ENCODE measurements around the gene SLC41A3. TPM values are rescaled to one million over a fixed set of nuclear protein-coding genes. Genes with fewer than 3 reads are reported as not detected.

Gene SLC41A3
- total and polyA plus RNA-seq, 2 of the 8 experiments (the other 6 are each of a cell fraction or from before 2014, with no cell fraction given), result 30.2 to 56.4 TPM

GRCh38 chr3:126110431-126111125, 26.7 kb upstream of the SLC41A3 start (continued):
- TF ChIP-seq SP1 (IDR thresholded peaks at IDR 0.05; ENCODE audit: low read depth, low read length) (no peak), POLR2AphosphoS5 (IDR thresholded peaks at IDR 0.05; ENCODE audit: low read depth, low read length) (no peak), CBX8 (IDR thresholded peaks at IDR 0.05; ENCODE audit: borderline replicate concordance, low read depth, low read length) (no peak), ATF3 (IDR thresholded peaks at IDR 0.05; ENCODE audit: insufficient read depth, low read depth, low read length) (no peak), EGR1 (IDR thresholded peaks at IDR 0.05; ENCODE audit: borderline replicate concordance, low read depth, low read length) (no peak), SP4 (IDR thresholded peaks at IDR 0.05; ENCODE audit: low read length) (no peak)
- TF ChIP-seq, protein P1, sequence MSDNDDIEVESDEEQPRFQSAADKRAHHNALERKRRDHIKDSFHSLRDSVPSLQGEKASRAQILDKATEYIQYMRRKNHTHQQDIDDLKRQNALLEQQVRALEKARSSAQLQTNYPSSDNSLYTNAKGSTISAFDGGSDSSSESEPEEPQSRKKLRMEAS (IDR thresholded peaks at IDR 0.05), result no peak
